Endothelial cell of umbilical vein (primary cell): ENCODE measurements around the gene OR4C6. TPM values are rescaled to one million over a fixed set of nuclear protein-coding genes. Genes with fewer than 3 reads are reported as not detected.

Experiments
- BruUV-seq: library from RNA; stranded (reverse); fragments of 400-500 nt; replicated peaks from 2 replicates; lab custom pipeline; 2021; lab: Mats Ljungman, UMichigan
- CTCF ChIA-PET: fragments of 300-600, 350-600 bp; sonication (Branson Sonifier 250); formaldehyde crosslinking; loops from one replicate; lab custom pipeline; 2021; ENCODE audit warnings: antibody characterized with exemption, inconsistent platforms; lab: Charles Lee
- POLR2A ChIA-PET: fragments of 300-600, 350-600 bp; sonication (Branson Sonifier 250); formaldehyde crosslinking; loops from one replicate; lab custom pipeline; 2021; ENCODE audit warnings: antibody characterized with exemption, inconsistent platforms; lab: Charles Lee
- DNase-seq: peaks from one replicate; pipeline ENCODE4 v3.0.0-alpha.2; 2011; ENCODE audit warnings: low read depth, low spot score
- FAIRE-seq: peaks from 2 replicates; lab custom pipeline; 2011; peaks lifted over from hg19 to GRCh38; lab: Jason Lieb, UNC
- H2AFZ ChIP-seq: 2 replicates; pipeline ENCODE4 v1.6.0; 2012; ENCODE audit warnings: low read depth, low read length, control low read depth, inconsistent platforms
- H3K27ac ChIP-seq: 2 replicates; pipeline ENCODE4 v1.5.1; 2011; ENCODE audit warnings: low read depth, mild to moderate bottlenecking, control low read depth, low read length, moderate library complexity; ENCODE audit not compliant: insufficient read depth
- H3K27me3 ChIP-seq, 2 experiments: 2 replicates each; pipeline versions ENCODE4 v1.6.0 to v1.6.1; 2011; ENCODE audit warnings: low read length in 2 of 2, mixed read lengths in 1 of 2; ENCODE audit not compliant: control insufficient read depth in 2 of 2, insufficient read depth in 2 of 2
- H3K36me3 ChIP-seq, 2 experiments: 2 replicates in 1 of 2; 3 replicates in 1 of 2; pipeline ENCODE4 v1.5.1; 2011; ENCODE audit warnings: low read length in 2 of 2, mild to moderate bottlenecking in 1 of 2, moderate library complexity in 1 of 2; ENCODE audit not compliant: control insufficient read depth in 2 of 2, insufficient read depth in 2 of 2; ENCODE audit errors: extremely low read depth in 1 of 2
- H3K4me1 ChIP-seq: 3 replicates; pipeline ENCODE4 v1.5.1; 2011; ENCODE audit warnings: mild to moderate bottlenecking, low read length; ENCODE audit not compliant: control insufficient read depth, insufficient read depth; ENCODE audit errors: extremely low read depth
- H3K4me2 ChIP-seq: 2 replicates; pipeline ENCODE4 v1.6.1; 2011; ENCODE audit warnings: low read length, control low read depth, mixed read lengths; ENCODE audit not compliant: insufficient read depth
- H3K4me3 ChIP-seq, 3 experiments: fragments of 200-600 bp in 1 of 3; sonication (generic), shearing (Covaris generic) in 1 of 3; replicated peaks in 1 of 3; 2 replicates each; pipeline ENCODE4 v1.5.1; 2011 to 2016; ENCODE audit warnings: control low read depth in 3 of 3, low read length in 3 of 3, mild to moderate bottlenecking in 2 of 3, inconsistent platforms in 1 of 3, low read depth in 1 of 3, moderate library complexity in 1 of 3; ENCODE audit not compliant: insufficient read depth in 1 of 3
- H3K79me2 ChIP-seq: 2 replicates; pipeline ENCODE4 v1.6.0; 2012; ENCODE audit warnings: low read length, inconsistent platforms; ENCODE audit not compliant: control insufficient read depth, insufficient read depth
- H3K9ac ChIP-seq: replicated peaks from 2 replicates; pipeline ENCODE3; 2011; ENCODE audit warnings: low read length, control low read depth; ENCODE audit not compliant: insufficient read depth; ENCODE audit errors: extremely low read depth
- H3K9me1 ChIP-seq: replicated peaks from 3 replicates; pipeline ENCODE4 v1.6.0; 2011; ENCODE audit warnings: mild to moderate bottlenecking, low read length; ENCODE audit not compliant: control insufficient read depth, insufficient read depth; ENCODE audit errors: extremely low read depth
- H3K9me3 ChIP-seq: replicated peaks from 2 replicates; pipeline ENCODE4 v1.5.1; 2012; ENCODE audit warnings: low read length, inconsistent platforms; ENCODE audit not compliant: control insufficient read depth, insufficient read depth
- H4K20me1 ChIP-seq: replicated peaks from 2 replicates; pipeline ENCODE3; 2011; ENCODE audit warnings: mild to moderate bottlenecking, low read length; ENCODE audit not compliant: control insufficient read depth, insufficient read depth; ENCODE audit errors: extremely low read depth
- CTCF ChIP-seq, 2 donors: IDR thresholded peaks; 1 replicate in 1 of 2; 2 replicates in 1 of 2; pipeline ENCODE4 v1.5.1; 2011; ENCODE audit warnings: low read length in 2 of 2, mild to moderate bottlenecking in 2 of 2, moderate library complexity in 2 of 2, control low read depth in 1 of 2, inconsistent platforms in 1 of 2, low read depth in 1 of 2; ENCODE audit not compliant: insufficient read depth in 1 of 2; ENCODE audit errors: extremely low read depth in 1 of 2
- EZH2 ChIP-seq: IDR thresholded peaks from 2 replicates; pipeline ENCODE4 v1.6.1; 2012; ENCODE audit warnings: borderline replicate concordance, low read depth, mild to moderate bottlenecking, moderate library complexity, low read length, inconsistent platforms; ENCODE audit not compliant: severe bottlenecking
- FOS ChIP-seq: IDR thresholded peaks from 2 replicates; pipeline ENCODE4 v1.6.1; 2011; ENCODE audit warnings: mild to moderate bottlenecking, low read length, moderate library complexity, borderline replicate concordance; ENCODE audit not compliant: insufficient read depth
- GATA2 ChIP-seq: IDR thresholded peaks from 2 replicates; pipeline ENCODE4 v1.7.0; 2011; ENCODE audit warnings: low read depth, mild to moderate bottlenecking, moderate library complexity, mixed read lengths, low read length; ENCODE audit not compliant: insufficient read length, insufficient read depth
- MAX ChIP-seq: IDR thresholded peaks from 2 replicates; pipeline ENCODE4 v1.6.1; 2011; ENCODE audit not compliant: insufficient read depth, insufficient read length
- MYC ChIP-seq: IDR thresholded peaks from one replicate; pipeline ENCODE4 v1.6.1; 2011; ENCODE audit warnings: mild to moderate bottlenecking, low read depth, low read length
- POLR2A ChIP-seq: IDR thresholded peaks from 2 replicates; pipeline ENCODE4 v1.6.1; 2012; ENCODE audit warnings: low read depth, mild to moderate bottlenecking, control low read depth, low read length
- POLR2AphosphoS5 ChIP-seq: IDR thresholded peaks from 2 replicates; pipeline ENCODE4 v1.6.1; 2012; ENCODE audit warnings: low read depth, mild to moderate bottlenecking, control low read depth, low read length, moderate library complexity; ENCODE audit not compliant: insufficient read depth
- dilution Hi-C: fragments of 300-500 bp; cut with MboI; formaldehyde crosslinking; loops from one replicate; pipeline ENCODE4 v1.15.0; 2019; ENCODE audit warnings: low sequenced_read_pairs; ENCODE audit not compliant: extremely low pct_ligation_motif_present
- intact Hi-C: fragments of 100-400 bp; cut with micrococcal nuclease; formaldehyde crosslinking; loops from one replicate; pipeline ENCODE4 v1.10.0; 2022
- polyA plus RNA-seq, 4 experiments: library from polyadenylated mRNA; depleted of rRNA in 3 of 4; stranded (reverse) in 3 of 4; unstranded in 1 of 4; fragments of >200 nt; gene quantifications; 2 replicates each; pipeline versions ENCODE4 v1.2.1 to v1.2.3, GENCODE V29; 2011 to 2012; ENCODE audit warnings: missing spikeins in 1 of 4
- total RNA-seq: library from RNA; stranded (reverse); gene quantifications from 2 replicates; pipeline ENCODE4 v1.2.3, GENCODE V29; 2021

Gene OR4C6
- total and polyA plus RNA-seq, 2 donors (not counting 3 experiments of a cell fraction or from before 2014, with no cell fraction given) = not detected

GRCh38 chr11:55697817-55698216 lies 35.8 kb downstream of the OR4C6 start:
- no TSS peak for BruUV-seq
- Histone ChIP-seq H3K9me3 (peaks cover 12% of the 10 kb centered on the region), H3K4me3 (no peak overlapping the region), H3K36me3 (no peaks in the 10 kb centered on the region), H2AFZ (no peak overlapping the region), H3K9me1 (no peaks in the 10 kb centered on the region), H3K27me3 (no peaks in the 10 kb centered on the region), H3K4me1 (no peaks in the 10 kb centered on the region), H3K27ac (no peak overlapping the region), H3K4me2 (no peak overlapping the region), H3K9ac (no peak overlapping the region), H4K20me1 (no peaks in the 10 kb centered on the region), H3K79me2 (no peaks in the 10 kb centered on the region)
- ChIA-PET POLR2A (no interaction called here), CTCF (no interaction called here)
- FAIRE-seq (no peak), DNase-seq (no peak)
- dilution Hi-C loops (no loop called here), intact Hi-C loops (no loop called here)
- TF ChIP-seq POLR2A (no peak), FOS (no peak), MYC (no peak), CTCF (IDR thresholded peaks at IDR 0.05; ENCODE audit: extremely low read depth in 1 of 2, insufficient read depth in 1 of 2, low read depth in 1 of 2, low read length in 2 of 2) (no peak), POLR2AphosphoS5 (no peak), GATA2 (no peak), EZH2 (no peak), MAX (no peak)
